ENCODE data around the gene CEBPZOS.

Gene CEBPZOS

DNA sequence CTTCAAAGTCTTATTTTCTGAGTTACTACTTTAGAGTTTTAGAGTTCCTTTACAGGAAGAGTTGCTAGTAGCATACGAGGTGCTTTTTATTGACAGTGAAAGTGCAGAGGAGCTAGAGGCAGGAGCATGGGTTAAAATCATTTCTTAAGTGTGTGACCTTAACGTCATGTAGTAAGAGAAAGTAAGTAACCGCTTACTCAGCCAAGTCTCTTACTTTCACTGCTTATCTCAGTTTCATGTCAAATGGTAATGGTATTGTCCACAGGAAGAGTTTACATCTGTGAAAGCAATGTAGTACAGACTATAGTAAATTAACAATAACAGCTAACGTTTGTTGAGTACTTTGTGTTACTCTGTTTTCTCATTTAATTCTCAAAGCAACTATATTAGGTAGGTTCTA lies 47.7 kb downstream of the CEBPZOS start:
- POLR2A ChIA-PET (ENCODE audit: low non-redundant PET), result no interaction called here
- no peak for DNase-seq (ENCODE audit: low spot score)

DNA sequence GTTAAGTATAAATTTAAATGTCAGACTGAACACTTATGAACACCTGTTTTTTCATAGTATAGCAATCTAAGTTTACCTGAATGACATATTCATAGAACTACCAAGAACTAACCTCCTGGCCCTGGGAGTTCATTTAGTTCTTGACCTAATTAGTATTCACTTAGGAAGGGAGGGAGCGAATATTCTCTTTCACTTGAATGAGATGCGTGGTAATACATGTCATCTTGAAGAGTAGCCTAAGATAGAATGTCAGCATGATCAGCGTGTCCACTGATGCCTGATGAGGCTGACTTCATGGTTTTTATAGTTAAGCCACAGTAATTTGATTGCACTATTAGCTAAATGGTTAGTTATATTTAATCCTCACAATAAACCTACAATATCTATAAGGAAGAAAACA lies 48.5 kb downstream of the CEBPZOS start:
- no peak overlapping the region for H3K27ac ChIP-seq
- no peak for DNase-seq (ENCODE audit: low spot score)
- TF ChIP-seq, protein P1, sequence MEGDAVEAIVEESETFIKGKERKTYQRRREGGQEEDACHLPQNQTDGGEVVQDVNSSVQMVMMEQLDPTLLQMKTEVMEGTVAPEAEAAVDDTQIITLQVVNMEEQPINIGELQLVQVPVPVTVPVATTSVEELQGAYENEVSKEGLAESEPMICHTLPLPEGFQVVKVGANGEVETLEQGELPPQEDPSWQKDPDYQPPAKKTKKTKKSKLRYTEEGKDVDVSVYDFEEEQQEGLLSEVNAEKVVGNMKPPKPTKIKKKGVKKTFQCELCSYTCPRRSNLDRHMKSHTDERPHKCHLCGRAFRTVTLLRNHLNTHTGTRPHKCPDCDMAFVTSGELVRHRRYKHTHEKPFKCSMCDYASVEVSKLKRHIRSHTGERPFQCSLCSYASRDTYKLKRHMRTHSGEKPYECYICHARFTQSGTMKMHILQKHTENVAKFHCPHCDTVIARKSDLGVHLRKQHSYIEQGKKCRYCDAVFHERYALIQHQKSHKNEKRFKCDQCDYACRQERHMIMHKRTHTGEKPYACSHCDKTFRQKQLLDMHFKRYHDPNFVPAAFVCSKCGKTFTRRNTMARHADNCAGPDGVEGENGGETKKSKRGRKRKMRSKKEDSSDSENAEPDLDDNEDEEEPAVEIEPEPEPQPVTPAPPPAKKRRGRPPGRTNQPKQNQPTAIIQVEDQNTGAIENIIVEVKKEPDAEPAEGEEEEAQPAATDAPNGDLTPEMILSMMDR (conservative IDR thresholded peaks at IDR 0.05; ENCODE audit: low read depth), result no peak
- ChIA-PET POLR2A (ENCODE audit: low non-redundant PET) (no interaction called here), CTCF (no interaction called here)

More for the DNA sequence above, 47.7 kb downstream of the CEBPZOS start:
- TF ChIP-seq, protein P1 (conservative IDR thresholded peaks at IDR 0.05; ENCODE audit: low read depth), result no peak
- H3K27ac ChIP-seq, result no peak overlapping the region
- CTCF ChIA-PET, result interaction anchor here (0.6 kb wide), 1 partner anchor 1738 kb away, joined by 7 read pairs; no protein-coding TSS in a partner anchor

DNA sequence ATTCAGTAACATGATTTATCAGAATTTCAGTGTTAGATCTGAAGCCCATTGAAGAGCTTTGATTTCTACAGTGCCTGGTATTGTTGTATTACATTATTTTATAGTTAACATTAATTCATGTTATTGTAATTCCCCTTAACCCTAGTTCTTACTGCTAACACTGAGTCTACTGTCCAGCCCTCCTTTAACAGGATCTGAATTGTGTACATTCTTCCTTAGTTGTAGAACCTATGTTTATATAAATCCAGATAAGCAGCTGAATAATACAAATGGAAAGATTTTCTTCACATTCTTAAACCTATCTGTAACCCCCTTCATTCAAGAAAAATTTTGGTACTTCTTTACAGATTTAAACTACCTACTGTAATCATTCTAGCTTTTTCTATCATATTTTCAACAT lies 49.9 kb downstream of the CEBPZOS start:
- DNase-seq (ENCODE audit: low spot score), result no peak
- TF ChIP-seq, protein P1 (conservative IDR thresholded peaks at IDR 0.05; ENCODE audit: low read depth), result no peak
- POLR2A ChIA-PET (ENCODE audit: low non-redundant PET), result no interaction called here
- no peak overlapping the region for H3K27ac ChIP-seq
- CTCF ChIA-PET, result no interaction called here

DNA sequence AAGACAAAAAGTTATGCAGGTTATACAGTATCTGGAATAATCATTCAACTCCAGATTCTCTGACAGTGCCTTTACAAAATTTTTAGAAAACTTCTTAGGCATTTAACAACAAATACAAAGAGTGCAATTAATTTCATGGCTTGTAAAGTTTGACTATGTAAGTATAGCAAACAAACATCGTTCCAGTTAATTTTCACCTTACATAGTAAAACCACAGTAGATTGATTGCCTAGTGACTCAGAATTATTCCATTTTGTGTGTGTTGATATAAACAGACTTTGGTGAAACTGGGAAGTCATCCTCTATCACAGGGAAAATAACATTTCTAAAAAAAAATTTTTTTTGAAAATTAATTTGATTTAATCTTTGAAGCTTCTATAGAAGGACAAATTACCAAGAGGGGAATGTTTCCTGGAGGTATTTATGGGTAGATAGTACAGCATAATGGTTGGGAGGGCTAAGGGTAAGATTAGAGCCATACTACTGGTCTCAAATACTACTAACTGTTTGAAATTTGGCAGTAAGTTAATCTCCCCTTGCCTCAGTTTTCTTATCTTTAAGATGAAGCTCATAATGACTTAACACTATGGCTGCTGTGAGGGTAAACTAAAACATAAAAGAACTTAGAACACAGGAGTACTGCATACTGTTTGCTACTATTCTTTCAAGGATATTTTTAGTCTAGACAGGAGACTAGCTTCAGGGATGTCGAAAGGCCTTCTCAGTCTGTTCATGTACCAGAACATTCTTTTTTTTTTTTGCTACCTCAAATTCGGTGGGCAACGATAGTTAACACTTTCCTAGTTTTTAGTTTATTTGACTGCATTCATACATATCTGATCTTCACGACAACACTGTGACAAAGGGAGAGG lies 54.8 kb downstream of the CEBPZOS start:
- POLR2A ChIA-PET (ENCODE audit: low non-redundant PET), result no interaction called here

More for the DNA sequence above, 54.8 kb downstream of the CEBPZOS start:
- CTCF ChIA-PET, result interaction anchor here (0.6 to 1.0 kb wide), 4 partner anchors 22 to 151 kb away, joined by 3 to 5 read pairs (median 3); no protein-coding TSS in a partner anchor
- no peak for DNase-seq (ENCODE audit: low spot score)
- no peak overlapping the region for H3K27ac ChIP-seq
- TF ChIP-seq, protein P1 (conservative IDR thresholded peaks at IDR 0.05; ENCODE audit: low read depth), result no peak

Data from RWPE1 (cell line).